ENCODE measurements around the gene SYT7.

Gene SYT7

DNA sequence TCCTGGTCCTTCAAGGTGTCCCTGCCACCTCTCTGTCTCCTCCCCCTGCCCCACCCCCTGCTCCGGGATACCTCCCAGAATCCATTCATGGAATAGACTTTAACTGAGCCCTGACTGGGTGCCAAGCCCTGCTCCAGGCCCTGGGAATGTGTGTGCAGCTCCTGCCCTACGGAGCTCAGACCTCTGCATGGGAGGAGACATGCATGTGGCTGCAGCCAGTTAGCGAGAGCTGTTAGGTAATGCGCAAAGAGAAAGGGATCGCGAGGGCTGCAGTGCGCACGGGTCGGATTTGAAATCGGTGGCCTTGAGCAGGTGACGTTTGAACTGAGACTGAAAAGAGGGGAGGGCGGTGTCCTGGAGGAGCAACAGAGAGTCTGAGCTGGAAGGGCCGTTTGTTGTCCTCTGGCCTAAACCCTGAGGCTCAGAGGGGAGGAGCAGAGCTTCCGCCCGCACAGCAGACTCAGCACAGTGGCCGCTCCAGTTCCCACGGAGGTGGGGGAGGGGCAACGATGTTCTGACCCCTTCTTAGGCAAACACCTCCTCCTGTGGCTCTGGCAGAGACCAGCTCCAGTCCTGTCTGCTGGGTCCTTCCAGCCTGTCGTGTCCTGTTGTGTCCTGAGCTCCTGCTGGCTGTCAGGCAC lies 92.1 kb downstream of the SYT7 start:
- Histone ChIP-seq H3K4me1 (ENCODE audit: insufficient read depth, low read length) (no peaks in the 10 kb centered on the region), H3K27me3 (ENCODE audit: insufficient read depth, low read length, poor library complexity) (no peaks in the 10 kb centered on the region), H3K27ac (ENCODE audit: low read length) (no peak overlapping the region), H3K9me3 (ENCODE audit: insufficient read depth, low read length, severe bottlenecking) (no peaks in the 10 kb centered on the region), H3K36me3 (ENCODE audit: insufficient read depth, low read length) (no peaks in the 10 kb centered on the region), H3K79me2 (ENCODE audit: insufficient read depth, low read length) (no peaks in the 10 kb centered on the region), H3K4me2 (ENCODE audit: insufficient read depth, low read length) (no peak overlapping the region), H2AFZ (ENCODE audit: low read depth, low read length) (no peak overlapping the region), H3K9ac (ENCODE audit: low read depth, low read length) (no peak overlapping the region), H3K4me3 (ENCODE audit: low read depth in 1 of 2, low read length in 2 of 2) (no peak overlapping the region), H4K20me1 (ENCODE audit: insufficient read depth, low read length) (no peaks in the 10 kb centered on the region; the same call in 1 of the 2 replicates)
- TF ChIP-seq, protein P1, sequence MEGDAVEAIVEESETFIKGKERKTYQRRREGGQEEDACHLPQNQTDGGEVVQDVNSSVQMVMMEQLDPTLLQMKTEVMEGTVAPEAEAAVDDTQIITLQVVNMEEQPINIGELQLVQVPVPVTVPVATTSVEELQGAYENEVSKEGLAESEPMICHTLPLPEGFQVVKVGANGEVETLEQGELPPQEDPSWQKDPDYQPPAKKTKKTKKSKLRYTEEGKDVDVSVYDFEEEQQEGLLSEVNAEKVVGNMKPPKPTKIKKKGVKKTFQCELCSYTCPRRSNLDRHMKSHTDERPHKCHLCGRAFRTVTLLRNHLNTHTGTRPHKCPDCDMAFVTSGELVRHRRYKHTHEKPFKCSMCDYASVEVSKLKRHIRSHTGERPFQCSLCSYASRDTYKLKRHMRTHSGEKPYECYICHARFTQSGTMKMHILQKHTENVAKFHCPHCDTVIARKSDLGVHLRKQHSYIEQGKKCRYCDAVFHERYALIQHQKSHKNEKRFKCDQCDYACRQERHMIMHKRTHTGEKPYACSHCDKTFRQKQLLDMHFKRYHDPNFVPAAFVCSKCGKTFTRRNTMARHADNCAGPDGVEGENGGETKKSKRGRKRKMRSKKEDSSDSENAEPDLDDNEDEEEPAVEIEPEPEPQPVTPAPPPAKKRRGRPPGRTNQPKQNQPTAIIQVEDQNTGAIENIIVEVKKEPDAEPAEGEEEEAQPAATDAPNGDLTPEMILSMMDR (IDR thresholded peaks at IDR 0.05; ENCODE audit: borderline replicate concordance, extremely low read depth, low read length, poor library complexity, severe bottlenecking): no peak
- TF ChIP-seq EZH2 (IDR thresholded peaks at IDR 0.05; ENCODE audit: borderline replicate concordance, low read depth, low read length, severe bottlenecking): no peak
- ATAC-seq (ENCODE audit: insufficient read depth, low read depth): no peak
- DNase-seq: no peak

DNA sequence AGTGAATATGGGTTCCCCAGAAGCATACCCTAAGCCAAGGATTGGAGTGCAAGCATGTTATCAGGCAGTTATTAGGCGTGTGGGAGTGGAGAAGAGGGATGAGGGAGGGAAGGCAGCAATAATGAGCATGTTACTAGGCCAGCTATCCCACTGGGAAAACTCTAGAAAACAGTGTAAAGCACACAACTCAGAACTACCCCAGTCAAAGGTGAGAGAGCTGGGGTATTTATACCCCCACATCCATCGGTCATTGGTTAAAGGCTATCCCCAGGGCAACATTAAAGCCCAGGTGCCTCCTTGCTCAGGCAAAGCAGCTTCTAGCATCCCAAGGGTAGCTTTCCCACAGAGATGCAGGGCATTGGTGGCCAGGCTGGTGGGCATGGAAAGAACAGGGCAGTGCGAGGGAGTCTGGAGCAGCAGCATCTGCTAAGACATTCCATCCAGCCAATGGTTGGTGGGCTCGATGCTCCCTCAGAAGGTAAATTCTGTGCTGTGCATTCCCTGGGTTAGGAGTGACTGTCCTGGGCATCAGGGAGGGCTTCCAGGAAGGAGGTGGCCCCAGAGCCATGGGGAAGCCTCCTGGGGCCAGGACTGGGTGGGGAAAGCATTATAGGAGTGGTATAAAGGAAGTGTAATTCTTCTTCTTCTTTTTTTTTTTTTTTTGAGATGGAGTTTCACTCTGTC lies 93.4 kb downstream of the SYT7 start:
- Histone ChIP-seq H3K9me3 (ENCODE audit: insufficient read depth, low read length, severe bottlenecking) (no peaks in the 10 kb centered on the region), H3K79me2 (ENCODE audit: insufficient read depth, low read length) (no peaks in the 10 kb centered on the region), H4K20me1 (ENCODE audit: insufficient read depth, low read length) (no peaks in the 10 kb centered on the region; the same call in 1 of the 2 replicates), H3K4me1 (ENCODE audit: insufficient read depth, low read length) (no peaks in the 10 kb centered on the region), H3K4me3 (ENCODE audit: low read depth in 1 of 2, low read length in 2 of 2) (no peak overlapping the region), H3K9ac (ENCODE audit: low read depth, low read length) (no peak overlapping the region), H3K36me3 (ENCODE audit: insufficient read depth, low read length) (no peaks in the 10 kb centered on the region), H3K27ac (ENCODE audit: low read length) (no peak overlapping the region), H2AFZ (ENCODE audit: low read depth, low read length) (no peak overlapping the region), H3K4me2 (ENCODE audit: insufficient read depth, low read length) (no peak overlapping the region), H3K27me3 (ENCODE audit: insufficient read depth, low read length, poor library complexity) (no peaks in the 10 kb centered on the region)
- no peak for TF ChIP-seq EZH2 (IDR thresholded peaks at IDR 0.05; ENCODE audit: borderline replicate concordance, low read depth, low read length, severe bottlenecking)
- TF ChIP-seq, protein P1 (IDR thresholded peaks at IDR 0.05; ENCODE audit: borderline replicate concordance, extremely low read depth, low read length, poor library complexity, severe bottlenecking): no peak
- ATAC-seq (ENCODE audit: insufficient read depth, low read depth) (no peak), DNase-seq (no peak)

GRCh38 chr11:61486779-61487178 lies 94.1 kb downstream of the SYT7 start:
- DNase-seq (no peak), ATAC-seq (ENCODE audit: insufficient read depth, low read depth) (no peak)
- no peaks in the 10 kb centered on the region for H3K27me3 ChIP-seq (ENCODE audit: insufficient read depth, low read length, poor library complexity)
- H3K79me2 ChIP-seq (ENCODE audit: insufficient read depth, low read length): no peaks in the 10 kb centered on the region
- no peak overlapping the region for H3K27ac ChIP-seq (ENCODE audit: low read length)
- no peaks in the 10 kb centered on the region for H3K4me1 ChIP-seq (ENCODE audit: insufficient read depth, low read length)
- H3K36me3 ChIP-seq (ENCODE audit: insufficient read depth, low read length): no peaks in the 10 kb centered on the region
- TF ChIP-seq, protein P1 (IDR thresholded peaks at IDR 0.05; ENCODE audit: borderline replicate concordance, extremely low read depth, low read length, poor library complexity, severe bottlenecking): no peak
- no peak for TF ChIP-seq EZH2 (IDR thresholded peaks at IDR 0.05; ENCODE audit: borderline replicate concordance, low read depth, low read length, severe bottlenecking)
- H3K4me3 ChIP-seq (ENCODE audit: low read depth in 1 of 2, low read length in 2 of 2): no peak overlapping the region
- no peak overlapping the region for H2AFZ ChIP-seq (ENCODE audit: low read depth, low read length)
- no peaks in the 10 kb centered on the region; the same call in 1 of the 2 replicates for H4K20me1 ChIP-seq (ENCODE audit: insufficient read depth, low read length)
- H3K4me2 ChIP-seq (ENCODE audit: insufficient read depth, low read length): no peak overlapping the region
- H3K9ac ChIP-seq (ENCODE audit: low read depth, low read length): no peak overlapping the region
- no peaks in the 10 kb centered on the region for H3K9me3 ChIP-seq (ENCODE audit: insufficient read depth, low read length, severe bottlenecking)

Measured in DND-41 (cell line).